Nephron (organoid): ENCODE results near the gene GPR61.

Experiments
- H3K27ac Mint-ChIP-seq, 3 experiments: 2 replicates each; pipeline ENCODE4 v1.8.0; 2020; ENCODE audit warnings: mixed read lengths in 3 of 3, mild to moderate bottlenecking in 2 of 3, moderate library complexity in 1 of 3
- H3K27me3 Mint-ChIP-seq: 2 replicates; pipeline ENCODE4 v1.8.0; 2021; ENCODE audit warnings: low read depth, mild to moderate bottlenecking, moderate library complexity, mixed read lengths
- H3K36me3 Mint-ChIP-seq: 2 replicates; pipeline ENCODE4 v1.8.0; 2020; ENCODE audit warnings: low read depth, mixed read lengths
- H3K4me1 Mint-ChIP-seq: 2 replicates; pipeline ENCODE4 v1.8.0; 2020; ENCODE audit warnings: mixed read lengths
- H3K4me3 Mint-ChIP-seq, 3 experiments: 2 replicates each; pipeline ENCODE4 v1.8.0; 2020; ENCODE audit warnings: mild to moderate bottlenecking in 3 of 3, mixed read lengths in 3 of 3, moderate library complexity in 2 of 3
- H3K9me3 Mint-ChIP-seq: 2 replicates; pipeline ENCODE4 v1.8.0; 2020; ENCODE audit warnings: mixed read lengths
- CTCF ChIP-seq, 3 experiments: fragments of 200-600 bp; sonication (generic); IDR thresholded peaks; one replicate each; pipeline ENCODE4 v1.5.0; 2021; ENCODE audit warnings: antibody characterized with exemption in 3 of 3; ENCODE audit not compliant: unreplicated experiment in 3 of 3

GPR61 gene

GRCh38 chr1:109586055-109586454, 46.4 kb downstream of the GPR61 start:
- Mint-ChIP-seq H3K27me3 (no peaks in the 10 kb centered on the region), H3K4me1 (no peaks in the 10 kb centered on the region), H3K9me3 (no peaks in the 10 kb centered on the region), H3K36me3 (peaks cover 75% of the 10 kb centered on the region), H3K4me3 (no peak overlapping the region), H3K27ac (no peak overlapping the region)
- TF ChIP-seq CTCF (IDR thresholded peaks at IDR 0.05; ENCODE audit: unreplicated experiment in 3 of 3) = no peak

GRCh38 chr1:109589177-109589576, 49.5 kb downstream of the GPR61 start:
- TF ChIP-seq CTCF (IDR thresholded peaks at IDR 0.05; ENCODE audit: unreplicated experiment in 3 of 3) = no peak
- Mint-ChIP-seq H3K27ac (no peak overlapping the region), H3K9me3 (no peaks in the 10 kb centered on the region), H3K36me3 (peaks cover 82% of the 10 kb centered on the region), H3K4me3 (no peak overlapping the region), H3K27me3 (no peaks in the 10 kb centered on the region), H3K4me1 (no peaks in the 10 kb centered on the region)

GRCh38 chr1:109589679-109590078, 50.0 kb downstream of the GPR61 start:
- H3K27ac Mint-ChIP-seq = no peak overlapping the region
- TF ChIP-seq CTCF (IDR thresholded peaks at IDR 0.05; ENCODE audit: unreplicated experiment in 3 of 3) = no peak
- no peak overlapping the region for H3K4me3 Mint-ChIP-seq
- no peaks in the 10 kb centered on the region for H3K4me1 Mint-ChIP-seq
- H3K36me3 Mint-ChIP-seq = peaks cover 78% of the 10 kb centered on the region
- no peaks in the 10 kb centered on the region for H3K9me3 Mint-ChIP-seq
- H3K27me3 Mint-ChIP-seq = no peaks in the 10 kb centered on the region

GRCh38 chr1:109592916-109593315, 53.2 kb downstream of the GPR61 start:
- Mint-ChIP-seq H3K27ac (peak overlapping the region in 1 of 3 experiments; percentile 40), H3K4me1 (peaks cover 3% of the 10 kb centered on the region), H3K36me3 (peaks cover 66% of the 10 kb centered on the region), H3K27me3 (no peaks in the 10 kb centered on the region), H3K4me3 (no peak overlapping the region), H3K9me3 (no peaks in the 10 kb centered on the region)
- TF ChIP-seq CTCF (IDR thresholded peaks at IDR 0.05; ENCODE audit: unreplicated experiment in 3 of 3) = no peak

- Mint-ChIP-seq H3K9me3 (no peaks in the 10 kb centered on the region), H3K4me1 (peaks cover 14% of the 10 kb centered on the region), H3K36me3 (peaks cover 60% of the 10 kb centered on the region), H3K27ac (peak overlapping the region; percentile 79 to 95 (median 89)), H3K27me3 (no peaks in the 10 kb centered on the region), H3K4me3 (no peak overlapping the region)
- TF ChIP-seq CTCF (IDR thresholded peaks at IDR 0.05; ENCODE audit: unreplicated experiment in 3 of 3) = no peak
These were observed 55.9 kb downstream of the GPR61 start for GRCh38 chr1:109595531-109595930.
